HEK293 (cell line): ENCODE data around the gene CFAP97D2.
A peak's percentile ranks its signal among the peaks of the same experiment; 100 is the strongest.

Experiments used
- CTCF ChIA-PET: fragments of 350-600 bp; formaldehyde crosslinking; extraction: SDS; loops from one replicate; lab custom pipeline; 2021; ENCODE audit warnings: antibody characterized with exemption; lab: Yijun Ruan, JAX
- POLR2A ChIA-PET: fragments of 300-600 bp; formaldehyde crosslinking; extraction: SDS; loops from one replicate; lab custom pipeline; 2020; ENCODE audit warnings: antibody characterized with exemption, inconsistent platforms; lab: Yijun Ruan, JAX
- H3K27ac ChIP-seq: fragments of 200-500 bp; sonication (Bioruptor generic); 2 replicates; pipeline ENCODE4 v1.5.1; 2014; ENCODE audit warnings: low read depth, low read length, control low read depth, inconsistent platforms; ENCODE audit errors: extremely low read depth
- H3K36me3 ChIP-seq, 2 experiments: fragments of 200-500 bp in 1 of 2; sonication (Bioruptor generic) in 1 of 2; 1 replicate in 1 of 2; 2 replicates in 1 of 2; pipeline ENCODE4 v1.5.1; 2014 to 2017; ENCODE audit warnings: inconsistent platforms in 2 of 2, low read length in 2 of 2; ENCODE audit not compliant: control insufficient read depth in 2 of 2, insufficient read depth in 1 of 2
- H3K4me1 ChIP-seq: fragments of 200-500 bp; sonication (Bioruptor generic); 2 replicates; pipeline ENCODE4 v1.5.1; 2014; ENCODE audit warnings: mild to moderate bottlenecking, low read length, inconsistent platforms; ENCODE audit not compliant: control insufficient read depth, insufficient read depth
- H3K4me3 ChIP-seq: 2 replicates; pipeline ENCODE4 v1.5.1; 2011; ENCODE audit warnings: low read depth, mild to moderate bottlenecking, control low read depth, low read length, moderate library complexity
- H3K9me3 ChIP-seq: fragments of 200-500 bp; sonication (Bioruptor generic); 2 replicates; pipeline ENCODE4 v1.5.1; 2014; ENCODE audit warnings: low read depth, low read length, inconsistent platforms; ENCODE audit not compliant: control insufficient read depth, insufficient read depth
- GFI1B ChIP-seq: fragments of 450-650 bp; formaldehyde crosslinking; IDR thresholded peaks from 2 replicates; pipeline ENCODE4 v1.5.1; 2016; ENCODE audit warnings: missing biosample characterization, missing genetic modification characterization
- HOXA7 ChIP-seq: sonication (generic); formaldehyde crosslinking; IDR thresholded peaks from 2 replicates; pipeline ENCODE4 v1.8.1; 2022; ENCODE audit warnings: missing genetic modification reagents, borderline replicate concordance
- KLF1 ChIP-seq: fragments of 450-650 bp; formaldehyde crosslinking; IDR thresholded peaks from 2 replicates; pipeline ENCODE4 v1.5.1; 2016; ENCODE audit warnings: missing biosample characterization, missing genetic modification characterization
- KLF9 ChIP-seq: fragments of 450-650 bp; formaldehyde crosslinking; IDR thresholded peaks from 2 replicates; pipeline ENCODE4 v1.5.1; 2016; ENCODE audit warnings: missing biosample characterization, missing genetic modification characterization, low read depth
- OSR2 ChIP-seq: fragments of 450-650 bp; formaldehyde crosslinking; IDR thresholded peaks from 2 replicates; pipeline ENCODE4 v1.5.1; 2016; ENCODE audit warnings: missing biosample characterization, missing genetic modification characterization
- PATZ1 ChIP-seq: fragments of 450-650 bp; formaldehyde crosslinking; IDR thresholded peaks from 2 replicates; pipeline ENCODE4 v1.5.1; 2016; ENCODE audit warnings: missing biosample characterization, missing genetic modification characterization
- RBAK ChIP-seq: fragments of 450-650 bp; formaldehyde crosslinking; IDR thresholded peaks from 2 replicates; pipeline ENCODE4 v1.5.1; 2016; ENCODE audit warnings: missing biosample characterization, missing genetic modification characterization
- SALL2 ChIP-seq: fragments of 450-650 bp; formaldehyde crosslinking; IDR thresholded peaks from 2 replicates; pipeline ENCODE4 v1.5.0; 2017; ENCODE audit warnings: missing biosample characterization, mild to moderate bottlenecking, missing genetic modification characterization, borderline replicate concordance
- SCRT2 ChIP-seq: fragments of 450-650 bp; formaldehyde crosslinking; IDR thresholded peaks from 2 replicates; pipeline ENCODE4 v1.5.1; 2016; ENCODE audit warnings: missing biosample characterization, missing genetic modification characterization
- SP7 ChIP-seq: fragments of 450-650 bp; formaldehyde crosslinking; IDR thresholded peaks from 2 replicates; pipeline ENCODE4 v1.5.1; 2016; ENCODE audit warnings: missing biosample characterization, missing genetic modification characterization
- ZBTB21 ChIP-seq: fragments of 450-650 bp; formaldehyde crosslinking; IDR thresholded peaks from 2 replicates; pipeline ENCODE4 v1.5.1; 2017; ENCODE audit warnings: missing biosample characterization, missing genetic modification characterization
- ZBTB6 ChIP-seq: fragments of 450-650 bp; formaldehyde crosslinking; IDR thresholded peaks from 2 replicates; pipeline ENCODE4 v1.5.1; 2017; ENCODE audit warnings: missing biosample characterization, missing genetic modification characterization
- ZFHX2 ChIP-seq: fragments of 450-650 bp; formaldehyde crosslinking; conservative IDR thresholded peaks from 2 replicates; pipeline ENCODE4 v1.5.1; 2016; ENCODE audit warnings: missing biosample characterization, missing genetic modification characterization
- ZIC2 ChIP-seq: fragments of 450-650 bp; formaldehyde crosslinking; IDR thresholded peaks from 2 replicates; pipeline ENCODE4 v1.5.1; 2016; ENCODE audit warnings: missing biosample characterization, missing genetic modification characterization
- ZNF112 ChIP-seq: fragments of 450-650 bp; formaldehyde crosslinking; IDR thresholded peaks from 2 replicates; pipeline ENCODE4 v1.5.0; 2017; ENCODE audit warnings: missing biosample characterization, missing genetic modification characterization
- ZNF121 ChIP-seq: fragments of 450-650 bp; formaldehyde crosslinking; IDR thresholded peaks from 2 replicates; pipeline ENCODE4 v1.5.1; 2016; ENCODE audit warnings: missing biosample characterization, missing genetic modification characterization
- ZNF169 ChIP-seq: fragments of 450-650 bp; formaldehyde crosslinking; IDR thresholded peaks from 2 replicates; pipeline ENCODE4 v1.5.1; 2016; ENCODE audit warnings: missing biosample characterization, missing genetic modification characterization
- ZNF2 ChIP-seq: fragments of 450-650 bp; formaldehyde crosslinking; IDR thresholded peaks from 2 replicates; pipeline ENCODE4 v1.5.1; 2016; ENCODE audit warnings: missing biosample characterization, missing genetic modification characterization
- ZNF350 ChIP-seq: fragments of 450-650 bp; formaldehyde crosslinking; IDR thresholded peaks from 2 replicates; pipeline ENCODE4 v1.5.0; 2017; ENCODE audit warnings: missing biosample characterization, mild to moderate bottlenecking, missing genetic modification characterization
- ZNF362 ChIP-seq: fragments of 450-650 bp; formaldehyde crosslinking; IDR thresholded peaks from 2 replicates; pipeline ENCODE4 v1.5.1; 2016; ENCODE audit warnings: missing biosample characterization, missing genetic modification characterization
- ZNF529 ChIP-seq: fragments of 450-650 bp; formaldehyde crosslinking; IDR thresholded peaks from 2 replicates; pipeline ENCODE4 v1.5.1; 2017; ENCODE audit warnings: missing genetic modification characterization, missing biosample characterization; ENCODE audit not compliant: insufficient replicate concordance
- ZNF600 ChIP-seq: fragments of 450-650 bp; formaldehyde crosslinking; IDR thresholded peaks from 2 replicates; pipeline ENCODE4 v1.5.1; 2016; ENCODE audit warnings: missing biosample characterization, missing genetic modification characterization
- ZNF624 ChIP-seq: fragments of 450-650 bp; formaldehyde crosslinking; IDR thresholded peaks from 2 replicates; pipeline ENCODE4 v1.5.1; 2017; ENCODE audit warnings: missing biosample characterization, missing genetic modification characterization
- ZNF629 ChIP-seq: fragments of 450-650 bp; formaldehyde crosslinking; IDR thresholded peaks from 2 replicates; pipeline ENCODE4 v1.5.1; 2017; ENCODE audit warnings: missing biosample characterization, missing genetic modification characterization
- ZNF654 ChIP-seq: fragments of 450-650 bp; formaldehyde crosslinking; IDR thresholded peaks from 2 replicates; pipeline ENCODE4 v1.5.1; 2016; ENCODE audit warnings: low read depth, missing biosample characterization, missing genetic modification characterization
- ZNF704 ChIP-seq: fragments of 450-650 bp; formaldehyde crosslinking; IDR thresholded peaks from 2 replicates; pipeline ENCODE4 v1.5.1; 2016; ENCODE audit warnings: missing biosample characterization, missing genetic modification characterization
- ZNF792 ChIP-seq: fragments of 450-650 bp; formaldehyde crosslinking; IDR thresholded peaks from 2 replicates; pipeline ENCODE4 v1.5.1; 2016; ENCODE audit warnings: missing biosample characterization, missing genetic modification characterization
- TF ChIP-seq, protein P1 (sequence below): fragments of 450-650 bp; formaldehyde crosslinking; IDR thresholded peaks from 2 replicates; pipeline ENCODE4 v1.5.1; 2016; ENCODE audit warnings: missing biosample characterization, missing genetic modification characterization
- TF ChIP-seq, protein P2 (sequence below): fragments of 450-650 bp; formaldehyde crosslinking; IDR thresholded peaks from 2 replicates; pipeline ENCODE4 v1.5.1; 2016; ENCODE audit warnings: missing biosample characterization, missing genetic modification characterization
- TF ChIP-seq, protein P3 (sequence below): fragments of 450-650 bp; formaldehyde crosslinking; optimal IDR thresholded peaks from 2 replicates; pipeline ENCODE3; 2016; ENCODE audit warnings: missing biosample characterization, mild to moderate bottlenecking, missing genetic modification characterization

CFAP97D2 gene

GRCh38 chr13:114226699-114227323, 47.8 kb downstream of the CFAP97D2 start:
- ChIA-PET POLR2A (no interaction called here), CTCF (interaction anchor here (0.6 to 1.7 kb wide), 7 partner anchors 15 to 577 kb away, joined by 3 to 5 read pairs (median 3); no protein-coding TSS in a partner anchor)
- Histone ChIP-seq H3K36me3 (no peaks in the 10 kb centered on the region), H3K9me3 (no peaks in the 10 kb centered on the region), H3K4me1 (no peaks in the 10 kb centered on the region), H3K4me3 (no peak overlapping the region), H3K27ac (no peak overlapping the region)
- no peak for TF ChIP-seq GFI1B (tag by site-specific recombination)
- peak; percentile 42; the same call in 1 of the 2 replicates for TF ChIP-seq SP7
- no peak for TF ChIP-seq ZNF704 (tag by site-specific recombination)
- TF ChIP-seq, protein P1, sequence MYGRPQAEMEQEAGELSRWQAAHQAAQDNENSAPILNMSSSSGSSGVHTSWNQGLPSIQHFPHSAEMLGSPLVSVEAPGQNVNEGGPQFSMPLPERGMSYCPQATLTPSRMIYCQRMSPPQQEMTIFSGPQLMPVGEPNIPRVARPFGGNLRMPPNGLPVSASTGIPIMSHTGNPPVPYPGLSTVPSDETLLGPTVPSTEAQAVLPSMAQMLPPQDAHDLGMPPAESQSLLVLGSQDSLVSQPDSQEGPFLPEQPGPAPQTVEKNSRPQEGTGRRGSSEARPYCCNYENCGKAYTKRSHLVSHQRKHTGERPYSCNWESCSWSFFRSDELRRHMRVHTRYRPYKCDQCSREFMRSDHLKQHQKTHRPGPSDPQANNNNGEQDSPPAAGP (tag by site-specific recombination) = 0 out of 2 replicates have a peak, but pooled peaks have one; percentile 45
- TF ChIP-seq ZNF121 (tag by site-specific recombination) = peak; percentile 82
- peak; percentile 90 for TF ChIP-seq ZNF654 (tag by site-specific recombination)
- TF ChIP-seq KLF1 (tag by site-specific recombination) = no peak
- TF ChIP-seq ZNF350 = no peak
- TF ChIP-seq, protein P2, sequence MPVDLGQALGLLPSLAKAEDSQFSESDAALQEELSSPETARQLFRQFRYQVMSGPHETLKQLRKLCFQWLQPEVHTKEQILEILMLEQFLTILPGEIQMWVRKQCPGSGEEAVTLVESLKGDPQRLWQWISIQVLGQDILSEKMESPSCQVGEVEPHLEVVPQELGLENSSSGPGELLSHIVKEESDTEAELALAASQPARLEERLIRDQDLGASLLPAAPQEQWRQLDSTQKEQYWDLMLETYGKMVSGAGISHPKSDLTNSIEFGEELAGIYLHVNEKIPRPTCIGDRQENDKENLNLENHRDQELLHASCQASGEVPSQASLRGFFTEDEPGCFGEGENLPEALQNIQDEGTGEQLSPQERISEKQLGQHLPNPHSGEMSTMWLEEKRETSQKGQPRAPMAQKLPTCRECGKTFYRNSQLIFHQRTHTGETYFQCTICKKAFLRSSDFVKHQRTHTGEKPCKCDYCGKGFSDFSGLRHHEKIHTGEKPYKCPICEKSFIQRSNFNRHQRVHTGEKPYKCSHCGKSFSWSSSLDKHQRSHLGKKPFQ = peak; percentile 99
- TF ChIP-seq KLF9 (tag by site-specific recombination) = peak; percentile 61; the same call in 1 of the 2 replicates
- TF ChIP-seq SCRT2 = peak; percentile 29; the same call in 1 of the 2 replicates
- no peak for TF ChIP-seq ZBTB21 (tag by site-specific recombination)
- TF ChIP-seq OSR2 (tag by site-specific recombination) = 0 out of 2 replicates have a peak, but pooled peaks have one; percentile 9
- no peak for TF ChIP-seq RBAK (tag by site-specific recombination)
- 0 out of 2 replicates have a peak, but pooled peaks have one; percentile 23 for TF ChIP-seq ZNF629 (tag by site-specific recombination)
- peak; percentile 90 for TF ChIP-seq ZNF600
- TF ChIP-seq PATZ1 (tag by site-specific recombination) = peak; percentile 45; the same call in 1 of the 2 replicates
- TF ChIP-seq ZNF624 (tag by site-specific recombination) = no peak
- TF ChIP-seq ZNF529 (tag by site-specific recombination) = no peak
- TF ChIP-seq ZBTB6 (tag by site-specific recombination) = no peak
- TF ChIP-seq SALL2 (tag by site-specific recombination) = no peak
- TF ChIP-seq HOXA7 (CRISPR knock-in tag) = no peak
- TF ChIP-seq ZNF112 (tag by site-specific recombination) = no peak
- TF ChIP-seq ZFHX2 (tag by site-specific recombination) = peak; percentile 77
- TF ChIP-seq, protein P3, sequence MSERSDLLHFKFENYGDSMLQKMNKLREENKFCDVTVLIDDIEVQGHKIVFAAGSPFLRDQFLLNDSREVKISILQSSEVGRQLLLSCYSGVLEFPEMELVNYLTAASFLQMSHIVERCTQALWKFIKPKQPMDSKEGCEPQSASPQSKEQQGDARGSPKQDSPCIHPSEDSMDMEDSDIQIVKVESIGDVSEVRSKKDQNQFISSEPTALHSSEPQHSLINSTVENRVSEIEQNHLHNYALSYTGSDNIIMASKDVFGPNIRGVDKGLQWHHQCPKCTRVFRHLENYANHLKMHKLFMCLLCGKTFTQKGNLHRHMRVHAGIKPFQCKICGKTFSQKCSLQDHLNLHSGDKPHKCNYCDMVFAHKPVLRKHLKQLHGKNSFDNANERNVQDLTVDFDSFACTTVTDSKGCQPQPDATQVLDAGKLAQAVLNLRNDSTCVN (tag by site-specific recombination) = no peak
- no peak for TF ChIP-seq ZNF362 (tag by site-specific recombination)
- TF ChIP-seq ZNF2 = peak; percentile 64; the same call in 1 of the 2 replicates
- TF ChIP-seq ZIC2 (tag by site-specific recombination) = peak; percentile 65
- TF ChIP-seq ZNF169 (tag by site-specific recombination) = no peak
- no peak for TF ChIP-seq ZNF792
